ENCODE measurements around the gene TNFRSF14. TPM values are rescaled to one million over a fixed set of nuclear protein-coding genes. Genes with fewer than 3 reads are reported as not detected.

The TNFRSF14 gene
- total RNA-seq, 1 experiment from 2014 or later: 0.57 TPM

DNA sequence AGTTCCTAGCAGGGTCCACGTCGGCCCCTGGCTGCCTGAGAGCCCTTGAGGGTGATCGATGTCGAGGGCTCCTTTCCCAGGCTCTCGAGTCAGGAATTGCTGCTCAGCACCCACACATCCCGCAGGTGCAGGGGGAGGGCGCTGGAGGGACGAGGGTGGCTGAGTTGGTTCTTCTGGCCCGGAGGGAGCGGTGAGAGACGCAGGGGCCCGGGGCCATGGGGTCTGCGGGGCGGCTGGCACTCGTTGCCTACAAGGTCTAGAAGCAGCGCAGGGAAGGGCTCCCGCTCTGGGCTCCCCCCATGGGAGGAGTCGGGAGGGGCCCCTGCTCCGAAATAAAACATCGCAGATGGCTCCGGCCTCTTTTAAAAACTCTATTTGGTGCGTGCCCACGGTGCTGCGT, 48.0 kb upstream of the TNFRSF14 start:
- H3K4ac ChIP-seq (ENCODE audit: low read depth, low read length): no peak overlapping the region
- Mint-ChIP-seq H3K27me3 (ENCODE audit: low read depth) (no peaks in the 10 kb centered on the region; the same call in 1 of the 2 replicates), H3K27ac (no peak overlapping the region), H3K4me1 (no peaks in the 10 kb centered on the region), H3K36me3 (ENCODE audit: insufficient read depth in 1 of 3, low read depth in 3 of 3) (peaks cover 10 to 42% (median 30%) of the 10 kb centered on the region in 3 experiments; a peak in 6 of 7 replicates), H3K9me3 (no peaks in the 10 kb centered on the region), H3K4me3 (no peak overlapping the region)
- H3K27me3 ChIP-seq (ENCODE audit: insufficient read depth, low read length): no peaks in the 10 kb centered on the region
- H4K8ac ChIP-seq (replicated peaks; ENCODE audit: insufficient read length, low read depth, low read length): no peak overlapping the region
- no peak for DNase-seq
- no peaks in the 10 kb centered on the region for H4K20me1 ChIP-seq (ENCODE audit: control insufficient read depth, insufficient read depth, insufficient read length)
- no peak overlapping the region for H3K18ac ChIP-seq (ENCODE audit: insufficient read length, low read depth, low read length)
- no peak overlapping the region for H3K27ac ChIP-seq (ENCODE audit: insufficient read length, low read depth, low read length)
- H4K5ac ChIP-seq (ENCODE audit: insufficient read length, low read depth, low read length): no peak overlapping the region
- H3K79me1 ChIP-seq (ENCODE audit: insufficient read depth, low read depth, low read length, poor library complexity, severe bottlenecking): no peaks in the 10 kb centered on the region
- no peak overlapping the region for H3K56ac ChIP-seq (ENCODE audit: insufficient read length, low read depth, low read length)
- H2BK20ac ChIP-seq (ENCODE audit: low read depth, low read length, poor library complexity, severe bottlenecking): no peak overlapping the region
- no peak overlapping the region for H2BK120ac ChIP-seq (ENCODE audit: low read depth, low read length, poor library complexity, severe bottlenecking)
- no peak overlapping the region for H2AFZ ChIP-seq (ENCODE audit: low read length)
- H2BK5ac ChIP-seq (ENCODE audit: insufficient read length, low read length): no peak overlapping the region
- no peaks in the 10 kb centered on the region for H3K79me2 ChIP-seq (ENCODE audit: insufficient read depth, low read length)
- no peaks in the 10 kb centered on the region for H3K9me3 ChIP-seq (ENCODE audit: control insufficient read depth, low read depth, low read length)
- WGBS (ENCODE audit: extremely low coverage, insufficient read length, low lambda C conversion rate): no CpG with 5 or more reads among the region's 24 CpGs
- H3K4me2 ChIP-seq (ENCODE audit: insufficient read depth, insufficient read length, low read length): no peak overlapping the region
- no peak overlapping the region for H2BK15ac ChIP-seq (ENCODE audit: low read depth, low read length)
- no peak overlapping the region for H2BK12ac ChIP-seq (ENCODE audit: insufficient read length, low read depth, low read length)
- no peak overlapping the region for H2AK5ac ChIP-seq (ENCODE audit: insufficient read length, low read length)
- H4K91ac ChIP-seq (ENCODE audit: insufficient read length, low read depth, low read length): no peak overlapping the region
- H3K4me1 ChIP-seq (ENCODE audit: insufficient read depth, low read length): no peaks in the 10 kb centered on the region
- H3K23ac ChIP-seq (ENCODE audit: insufficient read length, low read depth, low read length): no peak overlapping the region
- no peak overlapping the region for H3T11ph ChIP-seq (ENCODE audit: low read length)
- H3K9ac ChIP-seq (ENCODE audit: extremely low read depth, insufficient read length, low read length): no peak overlapping the region
- H3K14ac ChIP-seq (ENCODE audit: insufficient read depth, low read length): no peak overlapping the region
- H3K23me2 ChIP-seq (ENCODE audit: insufficient read length, low read depth, low read length, poor library complexity, severe bottlenecking): no peaks in the 10 kb centered on the region
- TF ChIP-seq, protein P1, sequence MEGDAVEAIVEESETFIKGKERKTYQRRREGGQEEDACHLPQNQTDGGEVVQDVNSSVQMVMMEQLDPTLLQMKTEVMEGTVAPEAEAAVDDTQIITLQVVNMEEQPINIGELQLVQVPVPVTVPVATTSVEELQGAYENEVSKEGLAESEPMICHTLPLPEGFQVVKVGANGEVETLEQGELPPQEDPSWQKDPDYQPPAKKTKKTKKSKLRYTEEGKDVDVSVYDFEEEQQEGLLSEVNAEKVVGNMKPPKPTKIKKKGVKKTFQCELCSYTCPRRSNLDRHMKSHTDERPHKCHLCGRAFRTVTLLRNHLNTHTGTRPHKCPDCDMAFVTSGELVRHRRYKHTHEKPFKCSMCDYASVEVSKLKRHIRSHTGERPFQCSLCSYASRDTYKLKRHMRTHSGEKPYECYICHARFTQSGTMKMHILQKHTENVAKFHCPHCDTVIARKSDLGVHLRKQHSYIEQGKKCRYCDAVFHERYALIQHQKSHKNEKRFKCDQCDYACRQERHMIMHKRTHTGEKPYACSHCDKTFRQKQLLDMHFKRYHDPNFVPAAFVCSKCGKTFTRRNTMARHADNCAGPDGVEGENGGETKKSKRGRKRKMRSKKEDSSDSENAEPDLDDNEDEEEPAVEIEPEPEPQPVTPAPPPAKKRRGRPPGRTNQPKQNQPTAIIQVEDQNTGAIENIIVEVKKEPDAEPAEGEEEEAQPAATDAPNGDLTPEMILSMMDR (conservative IDR thresholded peaks at IDR 0.05): no peak
